SK-N-SH (cell line): ENCODE data around the gene HIBADH. TPM values are rescaled to one million over a fixed set of nuclear protein-coding genes. Genes with fewer than 3 reads are reported as not detected.

Experiments used
- CTCF ChIA-PET: fragments of 300-600, 350-600 bp; formaldehyde crosslinking; extraction: SDS; loops from one replicate; lab custom pipeline; 2021; lab: Yijun Ruan, JAX
- POLR2A ChIA-PET: fragments of 350-600 bp; sonication (Branson Sonifier 250); formaldehyde crosslinking; extraction: SDS; loops from one replicate; lab custom pipeline; 2020; ENCODE audit warnings: antibody characterized with exemption, inconsistent platforms; lab: Yijun Ruan, JAX
- DNase-seq: peaks from one replicate; pipeline ENCODE4 v3.0.0; 2012
- H2AFZ ChIP-seq: fragments of 200-600 bp; sonication (generic); 2 replicates; pipeline ENCODE4 v1.8.1; 2016; ENCODE audit warnings: antibody characterized with exemption, mild to moderate bottlenecking, low read depth
- H3F3A ChIP-seq: fragments of 200-600 bp; sonication (generic); replicated peaks from 2 replicates; pipeline ENCODE3; 2016; ENCODE audit warnings: antibody characterized with exemption, mild to moderate bottlenecking; ENCODE audit not compliant: insufficient read depth
- H3K27ac ChIP-seq, 2 experiments: fragments of 200-500 bp in 1 of 2; fragments of 200-600 bp in 1 of 2; sonication (Bioruptor generic) in 1 of 2; sonication (generic), shearing (Covaris generic) in 1 of 2; 2 replicates each; pipeline versions ENCODE4 v1.5.1 to v1.6.1; 2014 to 2016; ENCODE audit warnings: low read depth in 2 of 2, inconsistent platforms in 1 of 2, low read length in 1 of 2, mild to moderate bottlenecking in 1 of 2, mixed read lengths in 1 of 2
- H3K27me3 ChIP-seq: fragments of 200-600 bp; sonication (generic), shearing (Covaris generic); 2 replicates; pipeline ENCODE4 v1.6.1; 2016; ENCODE audit warnings: mixed run types; ENCODE audit not compliant: insufficient read depth
- H3K36me3 ChIP-seq, 2 experiments: fragments of 200-500 bp in 1 of 2; fragments of 200-600 bp in 1 of 2; sonication (Bioruptor generic) in 1 of 2; sonication (generic) in 1 of 2; replicated peaks in 1 of 2; 2 replicates each; pipeline versions ENCODE3 to v1.5.1; 2014 to 2016; ENCODE audit warnings: low read length in 1 of 2, mild to moderate bottlenecking in 1 of 2; ENCODE audit not compliant: insufficient read depth in 2 of 2, control insufficient read depth in 1 of 2
- H3K4me1 ChIP-seq, 2 experiments: fragments of 200-500 bp in 1 of 2; fragments of 200-600 bp in 1 of 2; sonication (Bioruptor generic) in 1 of 2; sonication (generic), shearing (Covaris generic) in 1 of 2; 2 replicates each; pipeline versions ENCODE4 v1.5.1 to v1.6.1; 2014 to 2016; ENCODE audit warnings: low read depth in 1 of 2, low read length in 1 of 2, mixed run types in 1 of 2; ENCODE audit not compliant: insufficient read depth in 2 of 2, control insufficient read depth in 1 of 2
- H3K4me2 ChIP-seq: fragments of 200-600 bp; sonication (generic), shearing (Covaris generic); 2 replicates; pipeline ENCODE4 v1.6.1; 2017; ENCODE audit warnings: mixed run types
- H3K4me3 ChIP-seq, 2 experiments: fragments of 200-500 bp in 1 of 2; fragments of 200-600 bp in 1 of 2; sonication (Bioruptor generic) in 1 of 2; sonication (generic), shearing (Covaris generic) in 1 of 2; 2 replicates each; pipeline versions ENCODE4 v1.5.1 to v1.8.1; 2014 to 2016; ENCODE audit warnings: low read depth in 2 of 2, inconsistent platforms in 1 of 2, low read length in 1 of 2, mild to moderate bottlenecking in 1 of 2, mixed read lengths in 1 of 2, moderate library complexity in 1 of 2
- H3K79me2 ChIP-seq: fragments of 200-600 bp; sonication (generic); 2 replicates; pipeline ENCODE4 v1.8.1; 2017; ENCODE audit warnings: mild to moderate bottlenecking; ENCODE audit not compliant: insufficient read depth
- H3K9ac ChIP-seq: fragments of 200-600 bp; sonication (generic); 2 replicates; pipeline ENCODE4 v1.6.1; 2017; ENCODE audit warnings: mixed run types
- H3K9me2 ChIP-seq: fragments of 200-600 bp; sonication (generic); 2 replicates; pipeline ENCODE4 v1.6.1; 2017; ENCODE audit warnings: mixed run types
- H3K9me3 ChIP-seq: fragments of 200-600 bp; sonication (generic); 2 replicates; pipeline ENCODE4 v1.6.1; 2017; ENCODE audit warnings: mixed run types, mild to moderate bottlenecking, moderate library complexity
- H4K20me1 ChIP-seq: fragments of 200-600 bp; sonication (generic); 2 replicates; pipeline ENCODE4 v1.6.1; 2017; ENCODE audit warnings: mild to moderate bottlenecking, mixed run types; ENCODE audit not compliant: insufficient read depth
- EP300 ChIP-seq, 2 experiments: IDR thresholded peaks; 2 replicates each; pipeline versions ENCODE4 v1.4.0 to v1.6.1; 2012; ENCODE audit warnings: borderline replicate concordance in 1 of 2, low read depth in 1 of 2, low read length in 1 of 2
- EZH2phosphoT487 ChIP-seq: fragments of 200-600 bp; sonication (generic); IDR thresholded peaks from 2 replicates; pipeline ENCODE4 v1.6.1; 2017; ENCODE audit warnings: low read depth, mixed run types, mild to moderate bottlenecking, antibody characterized with exemption, moderate library complexity, borderline replicate concordance
- FOSL2 ChIP-seq: IDR thresholded peaks from 2 replicates; pipeline ENCODE4 v1.4.0; 2012; ENCODE audit warnings: low read depth, mild to moderate bottlenecking, moderate library complexity, borderline replicate concordance
- FOXJ3 ChIP-seq: sonication (generic); formaldehyde crosslinking; IDR thresholded peaks from 2 replicates; pipeline ENCODE4 v1.5.1; 2020; ENCODE audit warnings: mild to moderate bottlenecking, missing genetic modification reagents
- GATA2 ChIP-seq: sonication (generic); formaldehyde crosslinking; IDR thresholded peaks from 2 replicates; pipeline ENCODE4 v1.5.0; 2020; ENCODE audit warnings: mild to moderate bottlenecking, missing genetic modification reagents
- JUND ChIP-seq: IDR thresholded peaks from 2 replicates; pipeline ENCODE4 v1.4.0; 2012
- MAX ChIP-seq: IDR thresholded peaks from 2 replicates; pipeline ENCODE4 v1.4.0; 2012; ENCODE audit warnings: low read depth
- MEF2A ChIP-seq: IDR thresholded peaks from 2 replicates; pipeline ENCODE4 v1.4.0; 2012; ENCODE audit warnings: low read depth, borderline replicate concordance
- MXI1 ChIP-seq: IDR thresholded peaks from 2 replicates; pipeline ENCODE4 v1.6.1; 2012; ENCODE audit warnings: mild to moderate bottlenecking, low read depth, low read length, improper control_type of control experiment
- NRF1 ChIP-seq: IDR thresholded peaks from 2 replicates; pipeline ENCODE4 v1.6.1; 2012; ENCODE audit warnings: low read depth, mild to moderate bottlenecking, low read length
- RFX5 ChIP-seq: IDR thresholded peaks from 2 replicates; pipeline ENCODE4 v1.6.1; 2012; ENCODE audit warnings: mild to moderate bottlenecking, improper control_type of control experiment, low read length
- SIN3A ChIP-seq: IDR thresholded peaks from 2 replicates; pipeline ENCODE4 v1.6.1; 2012; ENCODE audit warnings: low read depth, mild to moderate bottlenecking, low read length, moderate library complexity, borderline replicate concordance
- SMC3 ChIP-seq: IDR thresholded peaks from 2 replicates; pipeline ENCODE4 v1.6.1; 2012; ENCODE audit warnings: low read depth, low read length, improper control_type of control experiment
- TAF1 ChIP-seq: IDR thresholded peaks from 2 replicates; pipeline ENCODE4 v1.6.1; 2012; ENCODE audit warnings: low read depth, mild to moderate bottlenecking, low read length, moderate library complexity, borderline replicate concordance
- TCF12 ChIP-seq: IDR thresholded peaks from 2 replicates; pipeline ENCODE4 v1.4.0; 2012
- USF1 ChIP-seq: IDR thresholded peaks from 2 replicates; pipeline ENCODE4 v1.4.0; 2012; ENCODE audit warnings: low read depth, borderline replicate concordance
- ZBTB33 ChIP-seq: IDR thresholded peaks from 2 replicates; pipeline ENCODE4 v1.4.0; 2012; ENCODE audit warnings: low read depth, borderline replicate concordance
- WGBS: methylation state at CpG from one replicate; pipeline ENCODE4 v1.1.6; 2017; ENCODE audit warnings: low lambda C conversion rate; 5-methylcytosine and 5-hydroxymethylcytosine counted together
- polyA plus RNA-seq, 3 experiments: library from polyadenylated mRNA; depleted of rRNA; stranded (reverse); fragments of >200 nt; gene quantifications; 2 replicates each; pipeline ENCODE4 v1.2.3, GENCODE V29; 2012
- TF ChIP-seq, protein P1 (sequence below): fragments of 150-350 bp; IDR thresholded peaks from 2 replicates; pipeline ENCODE4 v1.6.1; 2016; ENCODE audit warnings: mild to moderate bottlenecking, low read depth, low read length

HIBADH gene
- polyA plus RNA-seq, 1 of the 3 experiments (the other 2 are of a cell fraction), result 71.8 TPM

DNA sequence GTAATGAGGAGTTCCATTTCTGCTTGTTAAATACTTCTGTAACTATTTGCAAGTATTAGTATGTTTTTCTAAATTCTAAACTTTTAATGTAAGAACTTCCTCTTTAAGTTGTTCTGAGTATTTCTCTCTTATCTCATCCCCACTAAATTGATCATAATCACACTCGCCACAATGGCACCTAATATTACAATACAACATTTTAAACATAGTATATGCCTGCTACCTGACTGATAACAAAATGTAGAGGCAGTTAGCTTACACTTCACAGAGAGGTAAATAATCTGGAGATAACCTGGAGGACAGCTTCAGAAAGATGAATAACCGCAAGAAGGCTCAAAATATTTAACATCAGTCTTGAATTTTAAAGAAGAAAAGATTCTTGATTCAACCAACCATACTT lies 48.6 kb downstream of the HIBADH start:
- Histone ChIP-seq H3K4me1 (peaks cover 0 to 5% of the 10 kb centered on the region in 2 experiments; a peak in 1 of 4 replicates), H2AFZ (no peak overlapping the region), H3K4me2 (no peak overlapping the region), H3K27ac (no peak overlapping the region), H3K9me3 (peaks cover 3% of the 10 kb centered on the region; the same call in 1 of the 2 replicates), H4K20me1 (no peaks in the 10 kb centered on the region), H3K27me3 (no peaks in the 10 kb centered on the region), H3K36me3 (peaks cover 0 to 24% of the 10 kb centered on the region in 2 experiments), H3F3A (no peaks in the 10 kb centered on the region), H3K9ac (no peak overlapping the region), H3K4me3 (no peak overlapping the region), H3K79me2 (no peaks in the 10 kb centered on the region), H3K9me2 (no peaks in the 10 kb centered on the region)
- 91% methylated on average over 2 of the region's 2 CpGs for WGBS
- CTCF ChIA-PET, result interaction anchor here (1.0 kb wide), 1 partner anchor 464 kb away, joined by 4 read pairs; no protein-coding TSS in a partner anchor
- no peak for DNase-seq
- TF ChIP-seq EP300 (IDR thresholded peaks at IDR 0.05; ENCODE audit: borderline replicate concordance in 1 of 2, low read depth in 1 of 2, low read length in 1 of 2) (no peak), EZH2phosphoT487 (no peak), TAF1 (no peak), NRF1 (no peak), FOSL2 (no peak), ZBTB33 (no peak), FOXJ3 (CRISPR knock-in tag) (no peak), SMC3 (no peak), TCF12 (no peak), MXI1 (no peak), RFX5 (no peak), JUND (no peak), SIN3A (no peak), USF1 (no peak), MEF2A (no peak), MAX (no peak), GATA2 (CRISPR knock-in tag) (no peak)
- TF ChIP-seq, protein P1, sequence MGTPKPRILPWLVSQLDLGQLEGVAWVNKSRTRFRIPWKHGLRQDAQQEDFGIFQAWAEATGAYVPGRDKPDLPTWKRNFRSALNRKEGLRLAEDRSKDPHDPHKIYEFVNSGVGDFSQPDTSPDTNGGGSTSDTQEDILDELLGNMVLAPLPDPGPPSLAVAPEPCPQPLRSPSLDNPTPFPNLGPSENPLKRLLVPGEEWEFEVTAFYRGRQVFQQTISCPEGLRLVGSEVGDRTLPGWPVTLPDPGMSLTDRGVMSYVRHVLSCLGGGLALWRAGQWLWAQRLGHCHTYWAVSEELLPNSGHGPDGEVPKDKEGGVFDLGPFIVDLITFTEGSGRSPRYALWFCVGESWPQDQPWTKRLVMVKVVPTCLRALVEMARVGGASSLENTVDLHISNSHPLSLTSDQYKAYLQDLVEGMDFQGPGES, result no peak
- POLR2A ChIA-PET, result no interaction called here
